ENCODE measurements around the gene FYN. TPM values are rescaled to one million over a fixed set of nuclear protein-coding genes. Genes with fewer than 3 reads are reported as not detected.
A peak's percentile ranks its signal among the peaks of the same experiment; 100 is the strongest.

Gene FYN
- total RNA-seq, 1 donor from 2014 or later: 260 TPM

GRCh38 chr6:111829998-111830397 is 43.3 kb downstream of the FYN start:
- Mint-ChIP-seq H3K27ac (ENCODE audit: unreplicated experiment) (no peak overlapping the region), H3K4me1 (peaks cover 36% of the 10 kb centered on the region), H3K9me3 (no peaks in the 10 kb centered on the region), H3K4me3 (no peak overlapping the region), H3K36me3 (ENCODE audit: low read depth) (peaks cover 19% of the 10 kb centered on the region), H3K27me3 (ENCODE audit: low read depth) (no peaks in the 10 kb centered on the region)
- no peak for DNase-seq (ENCODE audit: low read depth, low spot score)
- TF ChIP-seq CTCF (conservative IDR thresholded peaks at IDR 0.05): no peak

DNA sequence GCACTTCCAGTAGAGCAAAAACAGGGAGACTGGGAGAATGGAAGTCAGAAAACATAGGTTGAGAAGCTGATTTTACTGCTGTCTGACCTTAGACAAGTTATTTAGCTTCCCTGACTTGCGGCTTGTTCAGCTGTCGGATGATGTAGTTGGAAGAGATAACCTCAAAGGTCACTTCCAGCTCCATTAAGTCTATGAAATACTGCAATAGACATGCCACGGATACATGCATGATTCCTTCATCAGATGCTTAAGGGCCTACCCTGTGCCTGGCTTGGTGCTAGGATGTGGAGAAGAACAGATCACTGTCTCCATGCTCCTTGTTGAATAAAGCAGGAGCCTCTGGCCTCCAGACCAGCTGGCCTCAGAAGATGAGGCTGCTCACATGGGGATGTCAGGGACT is 43.7 kb downstream of the FYN start:
- no peak for TF ChIP-seq CTCF (conservative IDR thresholded peaks at IDR 0.05)
- H3K27ac Mint-ChIP-seq (ENCODE audit: unreplicated experiment): no peak overlapping the region
- H3K4me3 Mint-ChIP-seq: no peak overlapping the region
- no peak for DNase-seq (ENCODE audit: low read depth, low spot score)
- H3K27me3 Mint-ChIP-seq (ENCODE audit: low read depth): no peaks in the 10 kb centered on the region
- H3K36me3 Mint-ChIP-seq (ENCODE audit: low read depth): peaks cover 16% of the 10 kb centered on the region
- peaks cover 37% of the 10 kb centered on the region for H3K4me1 Mint-ChIP-seq
- H3K9me3 Mint-ChIP-seq: no peaks in the 10 kb centered on the region

DNA sequence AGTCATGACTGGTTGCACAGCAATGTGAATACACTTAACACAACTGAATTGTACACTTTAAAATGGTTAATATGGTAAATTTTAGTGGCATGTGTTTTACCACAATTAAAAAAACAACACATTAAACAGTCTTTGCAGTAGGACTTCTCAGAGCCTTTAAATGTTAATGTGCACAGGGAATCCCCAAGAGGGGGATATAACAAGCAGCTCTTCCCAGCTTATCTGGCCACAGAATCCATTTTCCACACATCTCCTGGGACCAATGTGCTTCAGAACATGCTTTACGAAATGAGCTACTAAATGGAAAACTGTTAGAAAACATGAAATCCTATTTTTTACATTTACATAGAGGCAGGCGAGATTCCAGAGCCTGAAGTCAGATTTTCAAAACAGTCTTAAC is 44.4 kb downstream of the FYN start:
- no peak for TF ChIP-seq CTCF (conservative IDR thresholded peaks at IDR 0.05)
- Mint-ChIP-seq H3K27me3 (ENCODE audit: low read depth) (no peaks in the 10 kb centered on the region), H3K9me3 (no peaks in the 10 kb centered on the region), H3K4me1 (peaks cover 41% of the 10 kb centered on the region), H3K4me3 (no peak overlapping the region), H3K36me3 (ENCODE audit: low read depth) (peaks cover 10% of the 10 kb centered on the region), H3K27ac (ENCODE audit: unreplicated experiment) (no peak overlapping the region)
- no peak for DNase-seq (ENCODE audit: low read depth, low spot score)

- H3K4me3 Mint-ChIP-seq: no peak overlapping the region
- peak overlapping the region; percentile 72 for H3K27ac Mint-ChIP-seq (ENCODE audit: unreplicated experiment)
- H3K36me3 Mint-ChIP-seq (ENCODE audit: low read depth): peaks cover 15% of the 10 kb centered on the region
- H3K4me1 Mint-ChIP-seq: peaks cover 31% of the 10 kb centered on the region
- no peak for DNase-seq (ENCODE audit: low read depth, low spot score)
- no peak for TF ChIP-seq CTCF (conservative IDR thresholded peaks at IDR 0.05)
- no peaks in the 10 kb centered on the region for H3K9me3 Mint-ChIP-seq
- no peaks in the 10 kb centered on the region for H3K27me3 Mint-ChIP-seq (ENCODE audit: low read depth)
Measured at GRCh38 chr6:111825439-111826086, 47.7 kb downstream of the FYN start.

GRCh38 chr6:111824608-111825337 is 48.5 kb downstream of the FYN start:
- no peaks in the 10 kb centered on the region for H3K9me3 Mint-ChIP-seq
- no peak for DNase-seq (ENCODE audit: low read depth, low spot score)
- H3K36me3 Mint-ChIP-seq (ENCODE audit: low read depth): peaks cover 11% of the 10 kb centered on the region
- H3K4me1 Mint-ChIP-seq: peaks cover 26% of the 10 kb centered on the region
- TF ChIP-seq CTCF (conservative IDR thresholded peaks at IDR 0.05): no peak
- no peak overlapping the region for H3K27ac Mint-ChIP-seq (ENCODE audit: unreplicated experiment)
- no peak overlapping the region for H3K4me3 Mint-ChIP-seq
- H3K27me3 Mint-ChIP-seq (ENCODE audit: low read depth): no peaks in the 10 kb centered on the region
